Raji (cell line): ENCODE measurements around the gene PIK3CB.

Experiments
- POLR2A ChIP-seq: IDR thresholded peaks from 2 replicates; pipeline ENCODE4 v1.6.1; 2011; ENCODE audit warnings: low read depth, low read length, control low read depth; ENCODE audit not compliant: insufficient read depth

PIK3CB gene

GRCh38 chr3:138642226-138642926 lies 192.4 kb downstream of the PIK3CB start:
- TF ChIP-seq POLR2A = no peak

GRCh38 chr3:138640537-138640936 lies 194.2 kb downstream of the PIK3CB start:
- TF ChIP-seq POLR2A = no peak

- no peak for TF ChIP-seq POLR2A
Observed at GRCh38 chr3:138638641-138639040, 196.1 kb downstream of the PIK3CB start.

- TF ChIP-seq POLR2A = no peak
Observed at GRCh38 chr3:138629526-138629925, 205.2 kb downstream of the PIK3CB start.

- no peak for TF ChIP-seq POLR2A
Observed at GRCh38 chr3:138625707-138626365, 208.9 kb downstream of the PIK3CB start.

GRCh38 chr3:138624518-138624917 lies 210.2 kb downstream of the PIK3CB start:
- TF ChIP-seq POLR2A = no peak

GRCh38 chr3:138620431-138620830 lies 214.3 kb downstream of the PIK3CB start:
- no peak for TF ChIP-seq POLR2A

GRCh38 chr3:138615462-138615861 lies 219.3 kb downstream of the PIK3CB start:
- no peak for TF ChIP-seq POLR2A

GRCh38 chr3:138609898-138610266 lies 224.8 kb downstream of the PIK3CB start:
- no peak for TF ChIP-seq POLR2A

- peak; percentile 68 for TF ChIP-seq POLR2A
Observed at GRCh38 chr3:138608322-138609135, 226.2 kb downstream of the PIK3CB start, which contains the start of gene FAIM. FAIM (plus strand) TSS chr3:138608771; CDS start chr3:138619727, 10,956 bp downstream.
